ENCODE measurements around the gene LTV1.
A peak's percentile ranks its signal among the peaks of the same experiment; 100 is the strongest.
"Not testable (repeated sequence)": the region's sequence is repeated elsewhere in the genome, so short reads cannot be mapped to it uniquely, and the experiment has no call there.

The LTV1 gene

DNA sequence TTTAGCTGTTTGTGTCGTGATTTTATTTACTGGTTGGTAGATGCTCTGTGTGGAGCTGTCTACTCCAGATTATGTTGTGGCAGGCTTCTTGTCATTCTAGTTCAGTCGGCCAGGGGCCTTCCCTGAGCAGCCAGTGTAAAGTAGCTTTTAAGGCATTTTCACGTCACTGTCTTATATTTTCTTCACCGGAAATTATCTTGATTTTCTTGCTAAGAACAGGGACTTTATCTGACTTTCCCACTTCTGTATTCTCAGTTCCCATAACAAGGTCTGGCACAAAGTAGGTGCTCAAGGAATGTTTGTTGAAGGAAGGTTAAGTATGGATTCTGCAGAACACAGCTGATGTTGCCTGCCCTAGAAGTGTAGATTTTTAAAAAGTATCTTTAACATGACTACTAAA lies 868 bp downstream of the LTV1 start:
- peak overlapping the region; percentile 64 for H3K4me3 ChIP-seq (ENCODE audit: low read depth, low read length)
- TF ChIP-seq, protein P1, sequence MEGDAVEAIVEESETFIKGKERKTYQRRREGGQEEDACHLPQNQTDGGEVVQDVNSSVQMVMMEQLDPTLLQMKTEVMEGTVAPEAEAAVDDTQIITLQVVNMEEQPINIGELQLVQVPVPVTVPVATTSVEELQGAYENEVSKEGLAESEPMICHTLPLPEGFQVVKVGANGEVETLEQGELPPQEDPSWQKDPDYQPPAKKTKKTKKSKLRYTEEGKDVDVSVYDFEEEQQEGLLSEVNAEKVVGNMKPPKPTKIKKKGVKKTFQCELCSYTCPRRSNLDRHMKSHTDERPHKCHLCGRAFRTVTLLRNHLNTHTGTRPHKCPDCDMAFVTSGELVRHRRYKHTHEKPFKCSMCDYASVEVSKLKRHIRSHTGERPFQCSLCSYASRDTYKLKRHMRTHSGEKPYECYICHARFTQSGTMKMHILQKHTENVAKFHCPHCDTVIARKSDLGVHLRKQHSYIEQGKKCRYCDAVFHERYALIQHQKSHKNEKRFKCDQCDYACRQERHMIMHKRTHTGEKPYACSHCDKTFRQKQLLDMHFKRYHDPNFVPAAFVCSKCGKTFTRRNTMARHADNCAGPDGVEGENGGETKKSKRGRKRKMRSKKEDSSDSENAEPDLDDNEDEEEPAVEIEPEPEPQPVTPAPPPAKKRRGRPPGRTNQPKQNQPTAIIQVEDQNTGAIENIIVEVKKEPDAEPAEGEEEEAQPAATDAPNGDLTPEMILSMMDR (IDR thresholded peaks at IDR 0.05; ENCODE audit: borderline replicate concordance, insufficient read depth, low read depth, low read length), result no peak

DNA sequence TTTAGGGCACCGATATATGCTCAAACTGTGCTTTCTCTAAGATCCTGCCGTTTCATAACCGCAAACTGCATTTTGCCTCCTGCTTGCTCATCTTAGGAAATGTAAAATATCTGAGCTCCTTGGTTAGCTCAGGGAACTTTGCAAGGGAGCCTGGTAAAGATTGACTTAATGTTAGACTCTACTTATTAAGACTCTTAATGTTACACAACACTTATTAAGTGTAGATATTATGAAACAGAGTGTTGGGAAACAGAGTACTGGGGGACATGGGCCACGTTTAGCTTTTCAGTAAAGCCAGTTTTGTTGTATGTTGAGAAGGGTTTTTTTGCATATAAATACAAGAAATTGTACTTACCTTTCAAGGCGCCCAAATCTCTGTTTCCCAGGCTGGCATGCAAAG lies 1.9 kb downstream of the LTV1 start:
- TF ChIP-seq, protein P1 (IDR thresholded peaks at IDR 0.05; ENCODE audit: borderline replicate concordance, insufficient read depth, low read depth, low read length), result no peak
- no peak overlapping the region for H3K4me3 ChIP-seq (ENCODE audit: low read depth, low read length)

DNA sequence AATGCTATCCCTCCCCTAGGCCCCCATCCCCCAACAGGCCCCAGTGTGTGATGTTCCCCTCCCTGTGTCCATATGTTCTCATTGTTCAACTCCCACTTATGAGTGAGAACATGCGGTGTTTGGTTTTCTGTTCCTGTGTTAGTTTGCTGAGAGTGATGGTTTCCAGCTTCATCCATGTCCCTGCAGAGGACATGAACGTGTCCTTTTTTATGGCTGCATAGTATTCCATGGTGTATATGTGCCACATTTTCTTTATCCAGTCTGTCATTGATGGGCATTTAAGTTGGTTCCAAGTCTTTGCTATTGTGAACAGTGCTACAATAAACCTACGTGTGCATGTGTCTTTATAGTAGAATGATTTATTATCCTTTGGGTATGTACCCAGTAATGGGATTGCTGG lies 8.6 kb downstream of the LTV1 start:
- not testable (repeated sequence) for H3K4me3 ChIP-seq (ENCODE audit: low read depth, low read length)

DNA sequence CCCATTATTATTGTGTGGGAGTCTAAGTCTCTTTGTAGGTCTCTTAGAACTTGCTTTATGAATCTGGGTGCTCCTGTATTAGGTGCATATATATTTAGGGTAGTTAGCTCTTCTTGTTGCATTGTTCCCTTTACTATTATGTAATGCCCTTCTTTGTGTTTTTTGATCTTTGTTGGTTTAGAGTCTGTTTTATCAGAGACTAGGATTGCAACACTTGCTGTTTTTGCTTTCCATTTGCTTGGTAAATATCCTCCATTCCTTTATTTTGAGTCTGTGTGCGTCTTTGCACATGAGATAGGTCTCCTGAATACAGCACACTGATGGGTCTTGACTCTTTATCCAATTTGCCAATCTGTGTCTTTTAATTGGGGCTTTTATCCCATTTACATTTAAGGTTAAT lies 11.9 kb downstream of the LTV1 start:
- not testable (repeated sequence) for H3K4me3 ChIP-seq (ENCODE audit: low read depth, low read length)

DNA sequence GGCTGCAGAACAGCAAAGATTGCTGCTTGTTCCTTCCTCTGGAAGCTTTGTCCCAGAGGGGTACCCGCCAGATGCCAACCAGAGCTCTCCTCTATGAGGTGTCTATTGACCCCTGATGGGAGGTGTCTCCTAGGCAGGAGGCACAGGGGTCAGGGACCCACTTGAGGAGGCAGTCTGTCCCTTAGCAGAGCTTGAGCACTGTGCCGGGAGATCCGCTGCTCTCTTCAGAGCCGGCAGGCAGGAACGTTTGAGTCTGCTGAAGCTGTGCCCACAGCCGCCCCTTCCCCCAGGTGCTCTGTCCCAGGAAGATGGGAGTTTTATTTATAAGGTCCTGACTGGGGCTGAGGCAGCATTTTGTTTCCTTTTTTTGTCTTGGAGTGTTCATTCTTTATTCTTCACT lies 13.6 kb downstream of the LTV1 start:
- not testable (repeated sequence) for H3K4me3 ChIP-seq (ENCODE audit: low read depth, low read length)

DNA sequence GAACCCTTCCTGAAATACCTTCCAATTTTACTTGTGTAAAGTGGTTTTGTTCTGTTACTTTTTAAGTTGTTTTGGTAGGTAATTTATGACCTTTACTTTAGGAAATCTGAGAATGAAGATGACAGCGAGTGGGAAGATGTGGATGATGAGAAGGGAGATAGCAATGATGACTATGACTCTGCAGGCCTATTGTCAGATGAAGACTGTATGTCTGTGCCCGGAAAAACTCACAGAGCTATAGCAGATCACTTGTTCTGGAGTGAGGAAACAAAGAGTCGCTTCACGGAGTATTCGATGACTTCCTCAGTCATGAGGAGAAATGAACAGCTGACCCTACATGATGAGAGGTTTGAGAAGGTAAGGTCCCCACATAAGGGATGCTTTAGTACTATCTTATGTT lies 14.5 kb downstream of the LTV1 start:
- TF ChIP-seq, protein P1 (IDR thresholded peaks at IDR 0.05; ENCODE audit: borderline replicate concordance, insufficient read depth, low read depth, low read length), result no peak

DNA sequence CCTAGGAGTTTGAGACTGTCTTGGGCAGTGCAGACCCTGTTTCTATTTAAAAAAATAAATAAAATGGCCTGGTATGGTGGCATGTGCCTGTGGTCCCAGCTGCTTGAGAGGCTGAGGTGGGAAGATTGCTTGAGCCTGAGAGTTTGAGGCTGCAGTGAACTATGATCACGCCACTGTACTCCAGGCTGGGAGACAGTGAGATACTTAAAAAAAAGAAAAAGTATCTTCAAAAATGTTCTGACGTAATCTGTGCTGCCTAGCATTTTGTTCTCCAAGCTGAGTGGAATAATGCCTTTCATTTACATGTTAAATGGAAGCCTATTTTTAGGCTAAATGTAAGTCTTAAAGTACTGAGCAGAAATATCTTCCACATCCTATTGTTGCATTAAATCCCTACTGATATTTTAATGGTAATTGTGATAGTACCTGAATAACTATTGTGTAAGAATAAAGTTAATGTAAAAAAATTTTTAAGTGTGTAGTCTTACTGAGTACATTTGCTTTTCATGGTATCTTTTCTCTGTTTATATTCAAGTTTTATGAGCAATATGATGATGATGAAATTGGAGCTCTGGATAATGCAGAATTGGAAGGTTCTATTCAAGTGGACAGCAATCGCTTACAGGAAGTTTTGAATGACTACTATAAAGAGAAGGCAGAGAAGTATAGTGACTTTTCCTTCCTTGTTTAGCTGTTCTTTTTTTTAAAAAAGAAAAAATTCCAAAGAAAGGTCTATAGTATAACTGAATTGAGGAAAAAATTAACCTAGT lies 16.9 kb downstream of the LTV1 start:
- no peak overlapping the region for H3K4me3 ChIP-seq (ENCODE audit: low read depth, low read length)
- TF ChIP-seq, protein P1 (IDR thresholded peaks at IDR 0.05; ENCODE audit: borderline replicate concordance, insufficient read depth, low read depth, low read length), result no peak

More for the DNA sequence above, 14.5 kb downstream of the LTV1 start:
- no peak overlapping the region for H3K4me3 ChIP-seq (ENCODE audit: low read depth, low read length)

DNA sequence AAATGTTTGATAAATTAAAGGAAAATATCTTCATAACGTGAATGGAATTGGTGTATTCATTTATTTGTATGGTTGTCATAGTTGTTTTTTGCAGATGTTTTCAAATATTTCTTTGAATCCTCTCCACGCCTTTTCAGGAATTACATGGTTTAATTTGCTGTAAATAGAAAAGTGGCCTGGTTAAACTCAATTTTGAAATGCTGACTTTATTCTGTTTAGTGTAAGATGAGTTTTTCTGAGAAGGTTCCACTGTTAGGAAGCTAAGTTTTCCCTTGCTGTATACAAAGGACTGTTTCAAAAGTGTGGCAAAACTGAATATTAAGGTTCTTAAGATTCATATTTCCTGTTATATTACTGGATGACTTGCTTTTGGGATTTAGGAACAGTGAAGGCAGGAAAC lies 20.6 kb downstream of the LTV1 start:
- no peak overlapping the region for H3K4me3 ChIP-seq (ENCODE audit: low read depth, low read length)

More for the DNA sequence above, 20.6 kb downstream of the LTV1 start:
- TF ChIP-seq, protein P1 (IDR thresholded peaks at IDR 0.05; ENCODE audit: borderline replicate concordance, insufficient read depth, low read depth, low read length), result no peak
